HUES64 (cell line): ENCODE results near the gene MOB3C. TPM values are rescaled to one million over a fixed set of nuclear protein-coding genes. Genes with fewer than 3 reads are reported as not detected.
"Not testable (repeated sequence)": the region's sequence is repeated elsewhere in the genome, so short reads cannot be mapped to it uniquely, and the experiment has no call there.

Experiments used
- H3K27ac ChIP-seq: 2 replicates; pipeline ENCODE4 v1.7.0; 2013; ENCODE audit warnings: low read depth, low read length, inconsistent platforms
- H3K27me3 ChIP-seq: 2 replicates; pipeline ENCODE4 v1.6.1; 2013; ENCODE audit warnings: mild to moderate bottlenecking, low read length; ENCODE audit not compliant: insufficient read depth
- H3K36me3 ChIP-seq: 2 replicates; pipeline ENCODE4 v1.6.1; 2013; ENCODE audit warnings: mild to moderate bottlenecking, low read length; ENCODE audit not compliant: insufficient read depth
- H3K4me1 ChIP-seq: 2 replicates; pipeline ENCODE4 v1.6.1; 2013; ENCODE audit warnings: mild to moderate bottlenecking, low read length, moderate library complexity; ENCODE audit not compliant: insufficient read depth
- H3K4me3 ChIP-seq: 2 replicates; pipeline ENCODE4 v1.5.1; 2013; ENCODE audit warnings: mild to moderate bottlenecking, low read length, moderate library complexity
- H3K9ac ChIP-seq: 2 replicates; pipeline ENCODE4 v1.6.1; 2013; ENCODE audit warnings: mild to moderate bottlenecking, low read depth, low read length
- H3K9me3 ChIP-seq: 2 replicates; pipeline ENCODE4 v1.6.1; 2013; ENCODE audit warnings: low read depth, low read length; ENCODE audit not compliant: insufficient read depth
- WGBS: fragments of 150-250, 120-280 bp; methylation state at CpG from one replicate; pipeline ENCODE4 v1.1.7; 2013; ENCODE audit warnings: missing lambda C conversion rate; 5-methylcytosine and 5-hydroxymethylcytosine counted together
- polyA plus RNA-seq, 2 experiments: library from polyadenylated mRNA; stranded (reverse); fragments of 50-300 nt; gene quantifications; one replicate each; pipeline ENCODE4 v1.2.3, GENCODE V29; 2013

The MOB3C gene
- polyA plus RNA-seq (2013, experiment 1 of 2): 3.1 TPM
- 2.1 TPM for polyA plus RNA-seq (2013, experiment 2 of 2)

DNA sequence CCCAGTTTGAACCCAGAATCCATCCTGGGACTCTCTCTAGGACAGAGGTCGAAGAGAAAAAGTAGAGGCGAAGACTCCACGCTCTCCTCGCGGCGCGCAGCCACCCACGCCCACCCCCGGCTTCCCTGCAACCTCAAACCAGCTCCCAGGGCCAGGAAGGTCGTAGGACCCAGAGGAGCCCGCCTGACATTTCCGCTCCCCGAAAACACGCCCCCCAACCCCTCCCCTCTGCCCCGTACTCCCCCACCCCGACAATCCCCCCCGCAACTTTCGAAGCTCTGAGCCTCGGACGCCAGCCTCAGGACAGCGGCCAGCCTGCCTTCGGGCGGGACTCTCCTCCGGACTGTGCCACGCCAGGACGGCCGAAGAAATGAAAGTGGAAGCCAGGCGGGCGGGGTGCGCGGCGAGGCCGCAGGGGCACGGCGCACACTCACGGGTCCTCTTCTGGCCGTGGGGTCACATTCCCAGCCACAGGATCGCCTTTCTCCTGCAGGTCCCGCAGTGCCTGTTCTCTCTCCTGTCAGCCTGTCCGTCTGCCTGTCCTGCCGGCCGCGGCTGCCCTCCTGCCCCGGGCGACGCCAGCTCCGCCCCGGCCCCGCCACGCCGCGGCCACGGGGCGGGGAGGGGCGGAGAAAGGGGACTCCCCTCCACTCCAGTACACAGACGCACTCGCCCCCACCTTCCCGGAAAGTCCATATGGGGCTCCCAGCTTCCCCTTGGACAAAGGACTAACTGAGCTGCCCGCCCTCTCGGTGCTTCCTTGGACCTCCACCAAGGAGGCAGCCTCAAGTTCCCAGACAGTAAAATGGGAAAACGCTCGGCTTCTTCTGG, at the start of gene MOB3C:
TSS of gene MOB3C (minus strand) at position 535 of the 831 bp plus-strand sequence. CDS start 3,490 bp downstream, outside the sequence.
- Histone ChIP-seq H3K9me3 (no peaks in the 10 kb centered on the region), H3K27ac (no peak within 1 kb of the TSS), H3K9ac (peak within 1 kb of the TSS; percentile 42; the same call in 1 of the 2 replicates), H3K4me3 (peak within 1 kb of the TSS; percentile 66), H3K36me3 (no peaks in the 10 kb centered on the region), H3K27me3 (peaks cover 24% of the 10 kb centered on the region), H3K4me1 (peaks cover 21% of the 10 kb centered on the region)
- WGBS: 3% methylated on average over 61 of the region's 62 CpGs

GRCh38 chr1:46665983-46666382, 49.4 kb upstream of the MOB3C start:
- H3K9ac ChIP-seq: no peak overlapping the region
- H3K4me3 ChIP-seq: no peak overlapping the region; the same call in 1 of the 2 replicates
- WGBS: 43% methylated on average over 2 of the region's 2 CpGs

DNA sequence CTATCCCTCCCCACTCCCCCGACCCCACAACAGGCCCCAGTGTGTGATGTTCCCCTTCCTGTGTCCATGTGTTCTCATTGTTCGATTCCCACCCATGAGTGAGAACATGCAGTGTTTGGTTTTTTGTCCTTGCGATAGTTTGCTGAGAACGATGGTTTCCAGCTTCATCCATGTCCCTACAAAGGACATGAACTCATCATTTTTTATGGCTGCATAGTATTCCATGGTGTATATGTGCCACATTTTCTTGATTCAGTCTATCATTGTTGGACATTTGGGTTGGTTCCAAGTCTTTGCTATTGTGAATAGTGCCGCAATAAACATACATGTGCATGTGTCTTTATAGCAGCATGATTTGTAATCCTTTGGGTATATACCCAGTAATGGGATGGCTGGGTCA, 46.3 kb upstream of the MOB3C start:
- not testable (repeated sequence) for H3K9me3 ChIP-seq, H3K27me3 ChIP-seq, H3K4me1 ChIP-seq, H3K27ac ChIP-seq, H3K4me3 ChIP-seq, H3K9ac ChIP-seq
- WGBS: 86% methylated on average over 1 of the region's 5 CpGs
- peaks cover 49% of the 10 kb centered on the region for H3K36me3 ChIP-seq

More at GRCh38 chr1:46665983-46666382, 49.4 kb upstream of the MOB3C start:
- no peaks in the 10 kb centered on the region for H3K9me3 ChIP-seq
- H3K4me1 ChIP-seq: 0 out of 2 replicates have a peak, but pooled peaks cover 7% of the 10 kb centered on the region
- peaks cover 27% of the 10 kb centered on the region for H3K36me3 ChIP-seq
- no peak overlapping the region; the same call in 1 of the 2 replicates for H3K27ac ChIP-seq
- no peaks in the 10 kb centered on the region for H3K27me3 ChIP-seq

DNA sequence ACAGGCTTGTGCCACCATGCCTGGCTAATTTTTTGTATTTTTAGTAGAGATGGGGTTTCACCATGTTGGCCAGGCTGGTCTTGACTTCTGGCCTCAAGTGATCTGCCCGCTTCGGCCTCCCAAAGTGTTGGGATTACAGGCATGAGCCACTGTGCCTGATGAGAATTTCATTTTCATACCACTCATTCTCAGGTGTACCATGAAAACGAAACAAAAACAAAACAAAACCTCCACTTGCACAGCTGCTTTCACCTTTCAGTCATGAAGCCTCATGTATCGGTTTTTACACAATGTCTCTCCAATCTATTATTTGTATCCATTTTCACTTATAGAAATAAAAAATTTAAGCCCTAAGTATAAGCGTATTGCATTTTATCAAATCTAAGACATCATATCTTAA, 43.5 kb upstream of the MOB3C start:
- not testable (repeated sequence) for H3K4me3 ChIP-seq, H3K27ac ChIP-seq, H3K9ac ChIP-seq, H3K4me1 ChIP-seq, H3K27me3 ChIP-seq, H3K9me3 ChIP-seq
- 97% methylated on average over 5 of the region's 5 CpGs for WGBS
- H3K36me3 ChIP-seq: peaks cover 70% of the 10 kb centered on the region

DNA sequence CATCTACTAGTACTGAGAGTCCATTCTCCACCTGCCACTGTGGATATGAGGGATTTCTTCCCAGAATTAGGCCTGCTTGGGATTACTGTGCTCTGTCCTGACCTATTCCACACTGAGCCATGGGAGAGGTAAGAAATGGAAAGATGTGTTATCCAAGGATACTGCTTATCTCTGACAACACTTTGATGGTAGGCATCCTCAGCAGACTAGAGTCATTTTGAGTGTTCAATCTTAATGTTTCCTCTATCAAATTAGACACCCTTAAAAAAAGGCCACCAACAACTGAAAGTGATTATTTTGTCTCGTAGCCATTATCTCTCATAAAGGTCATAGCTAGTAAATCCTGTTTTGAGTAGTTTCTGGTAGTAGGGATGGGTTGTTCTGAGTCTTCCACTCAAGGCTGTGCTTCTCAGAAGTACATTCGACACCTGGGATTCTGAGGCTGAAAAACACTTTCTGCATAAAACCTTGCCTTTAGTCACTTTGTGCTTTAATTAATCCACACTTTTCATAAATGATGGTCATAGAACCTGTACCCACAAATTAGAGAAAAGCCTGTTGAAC, 42.8 kb upstream of the MOB3C start:
- no peak overlapping the region for H3K9ac ChIP-seq
- 94% methylated on average over 2 of the region's 2 CpGs for WGBS
- H3K4me1 ChIP-seq: no peaks in the 10 kb centered on the region
- H3K27ac ChIP-seq: no peak overlapping the region
- H3K9me3 ChIP-seq: no peaks in the 10 kb centered on the region
- no peaks in the 10 kb centered on the region for H3K27me3 ChIP-seq
- H3K4me3 ChIP-seq: no peak overlapping the region
- peaks cover 69% of the 10 kb centered on the region for H3K36me3 ChIP-seq

DNA sequence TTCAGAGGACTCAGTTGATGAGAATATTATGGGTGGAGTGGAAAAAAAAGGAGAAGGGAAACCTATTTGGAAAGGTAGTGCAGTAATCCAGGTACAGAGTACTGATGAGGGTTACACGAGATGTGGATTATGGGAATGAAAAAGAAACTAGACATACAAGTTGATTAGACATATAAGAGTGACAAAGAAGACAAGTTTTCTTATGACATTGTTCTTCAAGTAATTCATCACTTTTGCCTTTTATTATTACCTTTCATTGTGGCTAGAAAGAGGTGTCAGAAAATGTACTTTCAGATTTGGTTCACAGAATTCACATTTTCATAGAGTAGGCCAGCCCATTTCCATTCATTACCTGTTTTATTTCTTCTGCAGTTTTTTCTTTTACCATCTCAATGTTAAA, 41.2 kb upstream of the MOB3C start:
- H3K27me3 ChIP-seq: no peaks in the 10 kb centered on the region
- H3K9me3 ChIP-seq: no peaks in the 10 kb centered on the region
- no peak overlapping the region for H3K4me3 ChIP-seq
- H3K36me3 ChIP-seq: peaks cover 73% of the 10 kb centered on the region
- no peak overlapping the region for H3K27ac ChIP-seq
- WGBS: 94% methylated on average over 1 of the region's 1 CpG
- H3K9ac ChIP-seq: no peak overlapping the region
- no peaks in the 10 kb centered on the region for H3K4me1 ChIP-seq

- Histone ChIP-seq H3K4me3 (no peak overlapping the region), H3K9me3 (no peaks in the 10 kb centered on the region), H3K27ac (no peak overlapping the region), H3K9ac (no peak overlapping the region), H3K36me3 (peaks cover 84% of the 10 kb centered on the region), H3K4me1 (no peaks in the 10 kb centered on the region), H3K27me3 (no peaks in the 10 kb centered on the region)
- 97% methylated on average over 2 of the region's 2 CpGs for WGBS
Observed at GRCh38 chr1:46656643-46657042, 40.0 kb upstream of the MOB3C start.

GRCh38 chr1:46655848-46656247, 39.2 kb upstream of the MOB3C start:
- no peaks in the 10 kb centered on the region for H3K9me3 ChIP-seq
- H3K4me1 ChIP-seq: no peaks in the 10 kb centered on the region
- peaks cover 80% of the 10 kb centered on the region for H3K36me3 ChIP-seq
- no peak overlapping the region for H3K4me3 ChIP-seq
- H3K27me3 ChIP-seq: no peaks in the 10 kb centered on the region
- no peak overlapping the region for H3K27ac ChIP-seq
- no peak overlapping the region for H3K9ac ChIP-seq

DNA sequence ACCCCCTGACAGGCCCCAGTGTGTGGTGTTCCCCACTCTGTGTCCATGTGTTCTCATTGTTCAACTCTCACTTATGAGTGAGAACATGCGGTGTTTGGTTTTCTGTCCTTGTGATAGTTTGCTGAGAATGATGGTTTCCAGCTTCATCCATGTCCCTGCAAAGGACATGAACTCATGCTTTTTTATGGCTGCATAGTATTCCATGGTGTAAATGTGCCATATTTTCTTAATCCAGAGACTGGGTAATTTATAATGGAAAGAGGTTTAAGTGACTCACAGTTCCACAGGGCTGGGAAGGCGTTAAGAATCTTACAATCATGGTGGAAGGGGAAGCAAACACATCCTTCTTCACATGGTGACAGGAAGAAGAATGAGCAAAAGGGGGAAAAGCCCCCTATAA, 38.1 kb upstream of the MOB3C start:
- not testable (repeated sequence) for H3K27me3 ChIP-seq, H3K27ac ChIP-seq, H3K9ac ChIP-seq, H3K4me1 ChIP-seq, H3K4me3 ChIP-seq
- Histone ChIP-seq H3K9me3 (peaks cover 11% of the 10 kb centered on the region; the same call in 1 of the 2 replicates), H3K36me3 (peaks cover 84% of the 10 kb centered on the region)
- WGBS: 83% methylated on average over 2 of the region's 2 CpGs

DNA sequence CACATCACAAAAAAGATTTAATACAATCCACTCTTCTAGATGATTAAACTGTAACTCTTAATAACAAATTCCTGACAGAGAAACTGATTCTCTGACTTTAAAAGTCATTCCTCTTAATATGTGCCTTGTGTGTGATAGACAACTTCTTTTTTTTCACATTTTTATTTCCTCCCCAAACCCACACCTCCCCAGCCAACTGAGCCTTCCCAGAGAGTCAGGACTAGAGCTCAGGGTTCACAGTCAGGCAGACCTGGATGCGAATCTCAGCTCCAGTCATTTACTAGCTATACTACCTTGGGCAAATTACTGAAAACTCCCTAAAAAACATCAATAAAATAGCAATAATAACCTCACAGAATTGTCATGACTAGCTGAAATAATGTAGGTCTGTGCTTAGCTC, 37.4 kb upstream of the MOB3C start:
- H3K27ac ChIP-seq: no peak overlapping the region
- peaks cover 13% of the 10 kb centered on the region; the same call in 1 of the 2 replicates for H3K9me3 ChIP-seq
- no peak overlapping the region for H3K9ac ChIP-seq
- 94% methylated on average over 1 of the region's 1 CpG for WGBS
- peaks cover 84% of the 10 kb centered on the region for H3K36me3 ChIP-seq
- H3K4me1 ChIP-seq: no peaks in the 10 kb centered on the region
- H3K27me3 ChIP-seq: no peaks in the 10 kb centered on the region
- no peak overlapping the region for H3K4me3 ChIP-seq

GRCh38 chr1:46653405-46653958, 36.9 kb upstream of the MOB3C start:
- Histone ChIP-seq H3K36me3 (peaks cover 82% of the 10 kb centered on the region), H3K27ac (no peak overlapping the region), H3K4me3 (no peak overlapping the region), H3K27me3 (no peaks in the 10 kb centered on the region), H3K9ac (no peak overlapping the region), H3K4me1 (no peaks in the 10 kb centered on the region), H3K9me3 (peaks cover 13% of the 10 kb centered on the region; the same call in 1 of the 2 replicates)
- WGBS: 94% methylated on average over 2 of the region's 2 CpGs
